Activated naive CD4-positive, alpha-beta T cell treated with anti-CD3 and anti-CD28 coated beads, Interleukin-2, amount 10 ng/mL, durations not matched to agents 5 hours and 36 hours (primary cell): ENCODE results near the gene ZNF80. TPM values are rescaled to one million over a fixed set of nuclear protein-coding genes. Genes with fewer than 3 reads are reported as not detected.

Experiments used
- total RNA-seq, 2 experiments: library from RNA; stranded (reverse); gene quantifications; one replicate each; pipeline ENCODE4 v1.2.3, GENCODE V29; 2021

ZNF80 gene
- under 1 TPM; 0.12 to 0.15 TPM for total RNA-seq

GRCh38 chr3:114237478-114237877 is at the start of gene ZNF80:
ZNF80 (minus strand) TSS chr3:114237578; CDS start chr3:114237074, 504 bp downstream.

Other genes starting within 250 kb of the ZNF80 start
- gene CCDC191, start 181.1 kb downstream of the ZNF80 start, total RNA-seq: 1 to 10 TPM; 4.0 to 4.1 TPM
- gene QTRT2, start 180.8 kb downstream of the ZNF80 start, total RNA-seq: 10 to 100 TPM; 24.7 to 29.4 TPM
- gene DRD3, start 58.5 kb downstream of the ZNF80 start, total RNA-seq: not detected
- 1 to 10 TPM; 3.1 to 3.3 TPM for gene TIGIT, start 56.5 kb upstream of the ZNF80 start, total RNA-seq